ENCODE data around the gene TMED10.

- no peak for TF ChIP-seq CTCF (IDR thresholded peaks at IDR 0.05)
- no peak for TF ChIP-seq POLR2A (IDR thresholded peaks at IDR 0.05)
These were observed 14.7 kb upstream of the TMED10 start for GRCh38 chr14:75191100-75191499.

Data from right lobe of liver (tissue), 4 donors.